ENCODE measurements around the gene ZNF777.
"Not testable (repeated sequence)": the region's sequence is repeated elsewhere in the genome, so short reads cannot be mapped to it uniquely, and the experiment has no call there.

DNA sequence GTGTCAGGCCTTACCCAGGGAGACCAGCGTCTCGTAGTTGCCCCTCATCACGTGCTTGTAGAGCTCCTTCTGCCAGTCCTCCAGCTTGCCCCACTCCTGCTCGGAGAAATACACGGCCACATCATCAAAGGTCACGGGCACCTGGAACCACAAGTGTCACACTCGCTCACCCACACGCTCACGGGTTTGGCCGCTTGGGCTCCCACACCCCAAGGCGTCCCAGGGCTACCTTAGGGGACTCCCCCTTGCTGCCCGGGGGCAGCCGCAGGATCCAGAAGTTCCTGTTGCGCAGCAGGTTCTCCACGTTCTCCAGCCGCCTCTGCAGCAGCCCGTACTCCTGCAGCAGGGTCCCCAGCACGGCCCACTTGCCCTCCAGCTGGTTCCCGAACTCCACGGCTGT, 33.1 kb upstream of the ZNF777 start:
- TF ChIP-seq, protein P1, sequence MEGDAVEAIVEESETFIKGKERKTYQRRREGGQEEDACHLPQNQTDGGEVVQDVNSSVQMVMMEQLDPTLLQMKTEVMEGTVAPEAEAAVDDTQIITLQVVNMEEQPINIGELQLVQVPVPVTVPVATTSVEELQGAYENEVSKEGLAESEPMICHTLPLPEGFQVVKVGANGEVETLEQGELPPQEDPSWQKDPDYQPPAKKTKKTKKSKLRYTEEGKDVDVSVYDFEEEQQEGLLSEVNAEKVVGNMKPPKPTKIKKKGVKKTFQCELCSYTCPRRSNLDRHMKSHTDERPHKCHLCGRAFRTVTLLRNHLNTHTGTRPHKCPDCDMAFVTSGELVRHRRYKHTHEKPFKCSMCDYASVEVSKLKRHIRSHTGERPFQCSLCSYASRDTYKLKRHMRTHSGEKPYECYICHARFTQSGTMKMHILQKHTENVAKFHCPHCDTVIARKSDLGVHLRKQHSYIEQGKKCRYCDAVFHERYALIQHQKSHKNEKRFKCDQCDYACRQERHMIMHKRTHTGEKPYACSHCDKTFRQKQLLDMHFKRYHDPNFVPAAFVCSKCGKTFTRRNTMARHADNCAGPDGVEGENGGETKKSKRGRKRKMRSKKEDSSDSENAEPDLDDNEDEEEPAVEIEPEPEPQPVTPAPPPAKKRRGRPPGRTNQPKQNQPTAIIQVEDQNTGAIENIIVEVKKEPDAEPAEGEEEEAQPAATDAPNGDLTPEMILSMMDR (IDR thresholded peaks at IDR 0.05): not testable (repeated sequence)
- not testable (repeated sequence) for TF ChIP-seq POLR2A (IDR thresholded peaks at IDR 0.05)

All from adrenal gland (tissue), 5 donors.